Measurements from ENCODE around the gene DEFB121.
"Not testable (repeated sequence)": the region's sequence is repeated elsewhere in the genome, so short reads cannot be mapped to it uniquely, and the experiment has no call there.

DEFB121 gene

GRCh38 chr20:31410011-31410410 is 4.0 kb upstream of the DEFB121 start:
- no peak for DNase-seq

DNA sequence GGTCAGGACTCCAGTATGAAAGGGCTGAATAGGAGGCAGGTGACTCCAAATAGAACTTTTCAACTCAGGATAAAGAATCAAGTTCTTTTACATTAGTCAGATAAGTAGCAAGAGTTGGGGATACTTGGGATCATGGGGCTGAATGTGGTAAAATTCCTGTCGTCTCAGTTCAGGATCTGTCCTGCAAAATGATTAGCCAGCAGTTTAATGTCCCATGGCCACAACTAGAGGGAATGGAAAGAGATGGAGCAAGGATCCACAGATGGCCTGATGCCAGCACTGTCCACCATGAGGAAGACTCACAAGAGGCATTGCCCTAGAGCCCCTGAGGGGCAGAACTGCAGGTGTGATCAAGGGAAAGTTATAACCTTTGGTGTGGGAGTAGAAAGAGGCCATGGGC is 2.1 kb downstream of the DEFB121 start:
- DNase-seq: no peak
- TF ChIP-seq GATA1 (IDR thresholded peaks at IDR 0.05; ENCODE audit: low read depth, low read length) (no peak), POLR2A (IDR thresholded peaks at IDR 0.05; ENCODE audit: low read length) (no peak)

More at GRCh38 chr20:31410011-31410410, 4.0 kb upstream of the DEFB121 start:
- TF ChIP-seq GATA1 (IDR thresholded peaks at IDR 0.05; ENCODE audit: low read depth, low read length): no peak
- no peak for TF ChIP-seq POLR2A (IDR thresholded peaks at IDR 0.05; ENCODE audit: low read length)

GRCh38 chr20:31394900-31395299 is 11.1 kb downstream of the DEFB121 start:
- no peak for DNase-seq
- TF ChIP-seq GATA1 (IDR thresholded peaks at IDR 0.05; ENCODE audit: low read depth, low read length) (no peak), POLR2A (IDR thresholded peaks at IDR 0.05; ENCODE audit: low read length) (no peak)

- TF ChIP-seq GATA1 (IDR thresholded peaks at IDR 0.05; ENCODE audit: low read depth, low read length) (no peak), POLR2A (IDR thresholded peaks at IDR 0.05; ENCODE audit: low read length) (no peak)
- no peak for DNase-seq
Measured at GRCh38 chr20:31392836-31393235, 13.2 kb downstream of the DEFB121 start.

DNA sequence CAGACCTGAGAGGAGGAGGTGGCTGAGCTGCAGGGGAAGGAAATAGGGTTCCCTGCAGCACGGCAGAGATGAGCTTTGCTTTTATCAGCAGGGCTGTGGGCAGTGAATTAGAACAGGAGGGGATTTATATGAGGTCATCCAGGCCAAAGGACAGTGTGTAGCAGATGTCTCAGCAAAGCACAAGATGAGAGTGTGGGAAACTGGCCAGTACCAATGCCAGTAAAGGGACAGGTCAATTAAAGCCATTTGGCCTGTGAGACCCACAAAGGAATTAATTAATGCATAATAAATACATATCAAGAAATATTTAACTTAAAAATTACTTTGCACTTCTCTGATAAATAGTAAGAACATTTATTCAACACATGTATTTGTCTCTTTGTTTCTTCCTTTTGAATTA is 15.5 kb downstream of the DEFB121 start, which contains the start of gene DEFB119:
DEFB119 (minus strand) TSS at position 101 of the 400 bp plus-strand sequence. CDS start 107 bp downstream, outside the sequence.
- TF ChIP-seq GATA1 (IDR thresholded peaks at IDR 0.05; ENCODE audit: low read depth, low read length): no peak
- no peak for TF ChIP-seq POLR2A (IDR thresholded peaks at IDR 0.05; ENCODE audit: low read length)

DNA sequence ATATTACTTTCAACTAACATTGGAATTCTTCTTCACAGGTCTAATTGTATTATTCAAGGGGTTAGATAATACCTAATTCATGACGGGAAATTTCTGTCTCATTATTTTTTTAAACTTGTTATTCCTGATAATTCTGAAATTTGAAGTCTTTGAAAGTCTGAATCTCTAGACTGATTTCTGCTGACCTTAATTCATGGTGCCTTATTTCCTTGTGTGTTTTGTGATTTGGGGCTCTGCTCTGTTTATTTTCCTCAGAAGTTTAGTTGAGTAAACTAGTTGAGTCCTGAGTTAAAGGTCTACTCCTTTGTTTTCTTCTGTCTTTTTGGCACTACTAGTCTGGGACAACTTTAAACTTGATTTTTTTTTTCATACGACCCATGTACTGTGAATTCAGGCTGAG is 31.7 kb downstream of the DEFB121 start:
- TF ChIP-seq POLR2A (IDR thresholded peaks at IDR 0.05; ENCODE audit: low read length) (no peak), GATA1 (IDR thresholded peaks at IDR 0.05; ENCODE audit: low read depth, low read length) (no peak)
- DNase-seq: no peak

More for the DNA sequence above, 15.5 kb downstream of the DEFB121 start, which contains the start of gene DEFB119:
- DNase-seq: no peak

DNA sequence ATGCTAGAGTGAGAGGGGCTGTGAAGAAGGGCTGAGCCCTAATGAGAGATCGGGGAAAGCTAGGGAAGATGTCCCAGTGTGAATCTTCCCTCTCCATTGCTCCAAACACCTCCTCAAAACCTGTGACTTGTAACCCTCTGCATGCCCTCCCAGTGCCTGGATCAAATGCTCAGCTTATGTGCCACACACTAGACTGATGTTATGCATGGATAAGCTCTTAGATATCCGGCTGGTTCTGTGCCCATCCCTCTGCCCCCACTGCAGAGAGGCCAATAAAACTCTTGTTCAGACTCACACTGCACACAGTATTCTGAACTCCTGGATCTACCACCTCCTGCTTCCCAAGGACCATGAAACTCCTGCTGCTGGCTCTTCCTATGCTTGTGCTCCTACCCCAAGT is 37.7 kb downstream of the DEFB121 start, which contains the start of gene DEFB118:
DEFB118 (plus strand) TSS at position 301 of the 400 bp plus-strand sequence; CDS start at position 351, 50 bp downstream.
- no peak for DNase-seq
- TF ChIP-seq GATA1 (IDR thresholded peaks at IDR 0.05; ENCODE audit: low read depth, low read length) (no peak), POLR2A (IDR thresholded peaks at IDR 0.05; ENCODE audit: low read length) (no peak)

- not testable (repeated sequence) for DNase-seq
Measured at GRCh38 chr20:31364272-31364671, 41.7 kb downstream of the DEFB121 start.

DNA sequence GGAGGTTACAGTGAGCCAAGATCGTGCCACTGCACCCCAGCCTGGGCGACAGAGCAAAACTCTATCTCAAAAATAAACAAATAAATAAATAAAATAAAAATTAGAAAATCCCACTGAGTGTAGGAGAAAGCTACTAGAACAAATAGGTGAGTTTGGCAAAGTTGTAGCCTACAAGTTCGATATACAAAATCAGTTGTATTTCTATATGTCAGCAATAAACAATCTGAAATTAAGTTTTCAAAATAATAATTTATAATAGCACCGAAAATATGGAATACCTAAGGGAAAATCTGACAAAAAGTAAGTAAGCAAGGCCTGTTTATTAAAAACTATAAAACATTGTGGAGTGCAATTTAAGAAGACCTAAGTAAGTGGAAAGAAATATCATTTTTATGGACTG is 42.7 kb downstream of the DEFB121 start:
- TF ChIP-seq POLR2A (IDR thresholded peaks at IDR 0.05; ENCODE audit: low read length) (no peak), GATA1 (IDR thresholded peaks at IDR 0.05; ENCODE audit: low read depth, low read length) (no peak)
- DNase-seq: no peak

DNA sequence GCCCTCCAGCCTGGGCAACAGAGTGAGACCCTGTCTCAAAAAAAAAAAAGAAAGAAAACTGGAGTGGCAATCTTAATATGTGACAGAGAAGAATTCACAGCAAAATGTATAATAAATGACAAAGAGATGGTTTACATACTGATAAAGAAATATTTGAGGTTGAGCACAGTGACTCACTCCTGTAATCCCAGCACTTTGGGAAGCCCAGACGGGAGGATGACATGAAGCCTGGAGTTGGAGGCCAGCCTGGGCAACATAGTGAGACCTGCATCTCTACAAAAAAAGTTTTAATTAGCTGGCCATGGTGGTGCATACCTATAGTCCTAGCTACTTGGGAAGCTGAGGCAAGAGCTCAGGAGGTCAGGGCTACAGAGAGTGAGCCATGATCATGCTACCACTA is 50.0 kb downstream of the DEFB121 start:
- TF ChIP-seq GATA1 (IDR thresholded peaks at IDR 0.05; ENCODE audit: low read depth, low read length) (no peak), POLR2A (IDR thresholded peaks at IDR 0.05; ENCODE audit: low read length) (no peak)
- DNase-seq: no peak

Measured in erythroblast (primary cell).